ENCODE data around the gene EMC1. TPM values are rescaled to one million over a fixed set of nuclear protein-coding genes. Genes with fewer than 3 reads are reported as not detected.
A peak's percentile ranks its signal among the peaks of the same experiment; 100 is the strongest.
"Not testable (repeated sequence)": the region's sequence is repeated elsewhere in the genome, so short reads cannot be mapped to it uniquely, and the experiment has no call there.

EMC1 gene
- polyA plus RNA-seq (ENCODE audit: insufficient read length in 4 of 4), result 10 to 100 TPM; 46.0 to 50.7 (median 49.1) TPM

DNA sequence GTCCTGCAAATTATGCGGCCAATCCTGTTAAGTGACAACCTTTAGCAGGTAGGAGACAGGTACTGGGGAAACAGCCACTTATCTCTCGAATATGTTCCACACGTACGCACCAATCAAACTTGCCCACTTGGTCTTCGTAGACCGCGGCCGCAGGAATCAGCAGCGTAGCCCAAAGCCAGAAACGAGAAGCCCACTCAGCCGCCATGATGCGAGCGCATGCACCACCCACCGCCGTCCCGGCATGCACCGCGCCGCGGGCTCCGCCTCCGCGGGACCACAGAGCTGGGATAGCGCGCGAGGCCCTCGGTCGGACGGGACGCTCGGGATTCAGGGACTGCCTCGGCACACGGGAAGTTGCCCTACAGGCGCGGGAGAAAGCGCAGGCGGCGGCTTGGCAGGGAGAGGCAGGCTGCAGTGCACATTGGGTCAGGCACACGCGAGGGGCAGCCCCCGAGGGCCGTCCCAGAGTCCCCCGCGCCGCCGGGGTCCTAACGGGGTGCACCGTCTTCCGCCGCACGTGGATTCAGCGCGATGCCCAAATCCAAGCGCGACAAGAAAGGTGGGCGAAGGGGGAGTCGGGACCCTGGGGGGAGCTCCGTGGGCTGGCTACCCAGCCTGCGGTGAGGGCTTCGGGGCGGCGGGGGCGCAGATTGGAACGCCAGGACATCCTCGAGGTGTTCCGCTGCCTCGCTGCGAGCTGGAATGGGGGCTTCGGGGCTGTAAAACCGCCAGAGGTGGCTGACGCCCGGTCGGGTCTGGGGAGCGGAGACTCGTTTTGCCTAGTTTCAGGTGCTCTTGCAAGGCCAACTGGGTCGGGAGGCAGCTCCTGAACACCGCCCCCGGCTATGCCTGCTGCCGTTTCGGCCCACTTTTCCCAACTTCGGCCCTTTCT is at the start of gene EMC1, which contains the start of gene MRTO4:
EMC1 (minus strand) TSS at position 220 of the 892 bp plus-strand sequence; CDS start at position 205, 15 bp downstream.
MRTO4 (plus strand) TSS at position 501 of the 892 bp plus-strand sequence; CDS start at position 532, 31 bp downstream.
- peak; percentile 67 to 85 (median 72) for DNase-seq (ENCODE audit: low read depth in 4 of 4, low spot score in 3 of 4)

DNA sequence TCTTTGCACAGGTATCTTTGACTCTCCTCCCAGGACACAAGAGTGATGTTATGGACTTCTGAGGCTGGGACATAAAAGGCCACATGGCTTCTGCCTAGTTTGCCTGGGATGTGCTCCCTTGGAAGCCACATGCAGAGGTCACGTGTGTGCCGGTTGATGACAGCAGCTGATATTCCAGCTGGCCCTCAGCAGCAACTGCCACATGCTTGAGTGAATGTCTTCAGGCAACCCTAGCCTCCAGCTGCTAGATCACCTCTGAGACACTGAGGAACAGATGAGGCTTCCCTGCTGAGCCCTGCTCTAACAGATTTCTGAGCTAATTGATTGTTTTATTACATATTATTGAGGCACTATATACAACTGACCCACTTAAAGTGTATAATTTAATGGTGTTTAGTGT is 48.9 kb upstream of the EMC1 start:
- no peak for DNase-seq (ENCODE audit: low read depth in 4 of 4, low spot score in 3 of 4)

- DNase-seq (ENCODE audit: low read depth in 4 of 4, low spot score in 3 of 4), result no peak
Measured at GRCh38 chr1:19294638-19295037, 43.3 kb upstream of the EMC1 start.

DNA sequence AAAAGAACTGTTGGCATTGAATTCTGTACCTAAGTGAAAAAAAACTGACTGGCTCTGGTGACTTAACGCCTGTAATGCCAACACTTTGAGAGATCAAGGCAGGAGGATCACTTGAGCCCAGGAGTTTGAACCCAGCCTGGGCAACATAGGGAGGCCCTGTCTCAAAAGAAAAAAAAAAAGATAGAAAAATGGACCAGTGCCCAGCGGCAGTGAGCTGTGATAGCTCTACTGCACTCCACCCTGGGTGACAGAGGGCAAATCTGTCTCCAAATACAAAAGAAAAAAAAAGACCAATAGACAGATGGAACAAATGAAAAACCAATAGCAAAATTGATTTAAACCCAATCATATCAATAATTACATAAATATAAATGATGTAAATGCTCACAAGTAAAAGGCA is 37.9 kb upstream of the EMC1 start:
- DNase-seq (ENCODE audit: low read depth in 4 of 4, low spot score in 3 of 4), result no peak

GRCh38 chr1:19288324-19289241 is 37.3 kb upstream of the EMC1 start, which contains the start of gene AKR7A3:
Gene AKR7A3, minus strand, starts transcription at chr1:19288770. Its CDS starts 61 bp downstream, at chr1:19288709.
- DNase-seq (ENCODE audit: low read depth in 4 of 4, low spot score in 3 of 4), result not testable (repeated sequence)

DNA sequence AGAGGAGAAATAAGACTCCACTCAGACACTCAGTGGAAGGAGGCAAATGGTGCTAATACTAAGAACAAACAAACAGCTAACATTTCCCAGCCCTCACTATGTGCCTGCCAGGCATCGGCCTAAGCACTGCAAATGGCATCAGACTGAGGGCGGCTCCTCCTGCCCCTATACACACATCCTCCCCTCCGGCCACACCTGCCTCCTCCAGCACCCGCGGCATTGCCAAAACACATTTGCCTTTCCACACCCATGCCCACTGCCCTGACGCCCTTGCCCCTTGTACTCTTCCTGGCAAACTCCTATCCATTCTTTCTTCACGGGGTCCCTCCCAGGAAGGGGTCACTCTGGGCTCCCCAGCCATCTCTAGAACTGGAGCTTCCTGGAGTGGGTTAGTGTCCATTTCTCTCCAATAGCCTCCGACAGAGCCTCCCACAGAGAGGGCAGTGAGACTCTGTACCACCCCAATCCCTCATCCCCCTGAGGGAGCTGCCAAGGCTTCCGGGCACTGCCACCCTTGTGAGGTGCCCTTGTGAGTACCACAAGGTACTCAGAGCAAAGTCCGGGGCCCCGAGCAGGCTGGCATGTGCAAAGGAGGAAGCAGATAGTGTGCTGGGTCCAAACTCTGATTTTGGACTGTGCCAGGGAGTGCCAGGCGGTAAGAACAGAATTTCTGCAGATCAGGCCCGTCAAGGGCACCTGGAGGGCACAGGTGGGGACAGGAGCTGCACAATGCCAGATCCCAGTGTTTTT is 36.3 kb upstream of the EMC1 start:
- DNase-seq (ENCODE audit: low read depth in 4 of 4, low spot score in 3 of 4), result no peak

GRCh38 chr1:19285807-19286206 is 34.5 kb upstream of the EMC1 start:
- not testable (repeated sequence) for DNase-seq (ENCODE audit: low read depth in 4 of 4, low spot score in 3 of 4)

- not testable (repeated sequence) for DNase-seq (ENCODE audit: low read depth in 4 of 4, low spot score in 3 of 4)
Measured at GRCh38 chr1:19285366-19285765, 34.0 kb upstream of the EMC1 start.

DNA sequence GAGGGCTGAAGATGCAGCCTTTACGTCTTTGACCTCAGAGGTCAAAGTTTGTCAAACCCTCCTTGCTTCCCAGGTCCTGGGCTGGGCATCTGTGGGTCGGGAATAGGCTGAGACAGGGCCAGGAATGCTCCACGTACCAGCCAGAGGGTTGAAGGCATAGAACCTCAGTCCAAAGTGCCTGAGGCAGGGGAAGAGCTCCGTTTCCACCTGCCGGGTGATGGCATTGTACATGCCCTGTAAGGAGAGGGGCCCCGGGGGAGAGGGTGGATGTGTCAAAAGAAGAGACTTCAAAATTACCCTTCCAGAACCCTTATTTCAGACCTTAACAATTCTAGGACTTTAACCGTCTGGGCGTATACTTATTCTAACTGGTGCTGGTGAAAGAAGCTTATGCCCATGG is 33.6 kb upstream of the EMC1 start:
- DNase-seq (ENCODE audit: low read depth in 4 of 4, low spot score in 3 of 4), result no peak

DNA sequence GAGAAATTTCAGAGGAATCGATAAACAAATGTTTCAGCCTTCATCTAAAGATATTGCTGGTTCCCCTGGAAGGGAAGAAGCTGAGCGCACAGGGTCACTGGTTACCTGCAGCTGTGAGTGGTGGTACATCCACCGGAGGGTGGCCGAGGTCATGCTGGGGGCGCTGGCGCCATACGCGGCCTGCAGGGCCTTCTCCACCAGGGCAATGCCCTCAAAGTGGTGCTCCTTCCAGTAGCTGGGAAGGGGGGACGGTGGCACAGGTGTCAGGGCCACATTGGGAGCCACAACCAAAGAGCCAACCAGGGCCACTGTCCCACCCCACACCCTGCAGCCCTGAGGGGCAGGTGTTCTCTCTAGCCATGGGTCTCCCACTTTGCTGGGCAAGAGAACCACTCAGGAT is 32.6 kb upstream of the EMC1 start:
- DNase-seq (ENCODE audit: low read depth in 4 of 4, low spot score in 3 of 4), result no peak

DNA sequence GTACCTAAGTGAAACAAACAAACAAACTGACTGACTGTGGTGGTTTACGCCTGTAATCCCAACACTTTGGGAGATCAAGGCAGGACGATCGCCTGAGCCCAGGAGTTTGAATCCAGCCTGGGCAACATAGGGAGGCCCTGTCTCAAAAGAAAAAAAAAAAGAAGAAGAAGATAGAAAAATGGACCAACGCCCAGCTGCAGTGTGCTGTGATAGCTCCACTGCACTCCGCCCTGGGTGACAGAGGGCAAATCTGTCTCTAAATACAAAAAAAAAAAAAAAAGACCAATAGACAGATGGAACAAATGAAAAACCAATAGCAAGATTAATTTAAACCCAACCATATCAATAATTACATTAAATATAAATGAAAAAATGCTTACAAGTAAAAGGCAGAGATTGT is 23.3 kb upstream of the EMC1 start:
- DNase-seq (ENCODE audit: low read depth in 4 of 4, low spot score in 3 of 4), result no peak

DNA sequence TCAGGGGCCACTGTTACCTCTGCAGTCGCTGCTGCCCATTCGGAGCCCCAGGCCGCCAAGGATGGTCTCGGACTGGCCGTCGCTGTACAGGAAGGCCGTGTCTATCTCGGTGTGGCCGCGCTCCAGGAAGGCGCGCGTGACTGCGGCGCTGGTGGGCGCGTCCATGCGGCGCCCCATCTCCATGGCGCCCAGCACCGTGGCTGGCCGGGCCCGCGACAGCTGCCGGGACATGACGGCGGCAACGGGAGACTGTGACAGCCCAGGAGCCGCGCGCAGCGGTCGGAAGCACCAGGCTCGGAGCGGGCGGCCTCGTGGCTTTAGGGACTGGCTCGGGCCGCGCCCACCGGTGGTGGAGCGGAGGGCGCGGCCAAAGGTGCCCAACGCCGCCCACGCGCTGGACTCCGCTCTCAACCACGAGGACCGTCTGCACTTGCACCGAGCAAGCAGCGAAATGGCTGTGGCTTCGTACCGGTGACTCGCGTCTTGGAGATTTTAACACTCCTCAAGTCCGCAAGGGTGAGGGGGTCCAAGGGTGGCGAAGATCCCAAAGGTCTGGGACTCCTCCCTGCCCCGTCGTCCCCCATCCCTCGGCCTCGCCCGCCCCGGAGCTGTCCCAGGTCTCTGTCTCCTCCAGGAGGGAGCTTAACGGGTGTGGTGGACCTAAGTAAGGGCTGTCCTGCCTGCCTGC is 22.7 kb upstream of the EMC1 start:
- DNase-seq (ENCODE audit: low read depth in 4 of 4, low spot score in 3 of 4), result not testable (repeated sequence)

GRCh38 chr1:19273106-19273843 is 22.0 kb upstream of the EMC1 start:
- DNase-seq (ENCODE audit: low read depth in 4 of 4, low spot score in 3 of 4), result no peak

DNA sequence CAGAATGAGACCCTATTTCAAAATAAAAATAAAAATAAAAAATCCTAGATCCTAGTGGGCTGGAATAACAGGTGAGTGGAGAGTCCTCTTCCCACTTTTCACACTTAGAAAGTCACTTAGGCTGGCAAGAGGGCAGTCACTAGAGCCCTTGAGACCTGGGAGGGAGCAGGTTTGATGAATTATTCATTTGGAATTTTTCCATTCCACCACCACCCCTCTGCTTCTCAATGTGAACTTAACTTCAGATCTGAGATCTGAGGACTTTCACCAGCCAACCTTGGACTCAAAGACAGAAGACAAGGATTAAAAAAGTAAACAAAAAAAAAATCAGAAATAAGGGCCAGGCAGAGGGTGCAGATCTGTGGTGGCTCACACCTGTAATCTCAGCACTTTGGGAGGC is 20.7 kb upstream of the EMC1 start:
- DNase-seq (ENCODE audit: low read depth in 4 of 4, low spot score in 3 of 4), result no peak

DNA sequence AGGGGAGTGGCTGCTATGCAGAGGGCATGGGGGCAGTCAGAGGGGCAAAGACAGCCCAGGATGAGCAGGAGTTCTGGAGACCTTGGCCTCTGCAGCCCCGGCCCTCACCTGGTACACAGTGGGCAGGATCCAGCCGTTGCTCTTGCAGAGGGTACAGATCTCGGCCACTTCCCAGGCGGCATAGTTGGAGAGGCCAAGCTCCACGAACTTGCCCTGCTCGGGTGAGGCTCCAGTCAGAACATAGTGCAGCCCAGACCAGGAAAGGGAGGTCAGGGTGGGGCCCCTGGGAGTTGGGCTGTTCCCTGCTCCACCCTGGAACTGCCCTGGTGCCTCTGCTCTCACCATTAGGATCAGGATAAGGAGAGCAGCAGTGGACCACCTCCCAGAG is 19.0 kb upstream of the EMC1 start:
- not testable (repeated sequence) for DNase-seq (ENCODE audit: low read depth in 4 of 4, low spot score in 3 of 4)

- DNase-seq (ENCODE audit: low read depth in 4 of 4, low spot score in 3 of 4), result not testable (repeated sequence)
Measured at GRCh38 chr1:19269427-19270342, 18.4 kb upstream of the EMC1 start.

- DNase-seq (ENCODE audit: low read depth in 4 of 4, low spot score in 3 of 4), result no peak
Measured at GRCh38 chr1:19268445-19268844, 17.1 kb upstream of the EMC1 start.

DNA sequence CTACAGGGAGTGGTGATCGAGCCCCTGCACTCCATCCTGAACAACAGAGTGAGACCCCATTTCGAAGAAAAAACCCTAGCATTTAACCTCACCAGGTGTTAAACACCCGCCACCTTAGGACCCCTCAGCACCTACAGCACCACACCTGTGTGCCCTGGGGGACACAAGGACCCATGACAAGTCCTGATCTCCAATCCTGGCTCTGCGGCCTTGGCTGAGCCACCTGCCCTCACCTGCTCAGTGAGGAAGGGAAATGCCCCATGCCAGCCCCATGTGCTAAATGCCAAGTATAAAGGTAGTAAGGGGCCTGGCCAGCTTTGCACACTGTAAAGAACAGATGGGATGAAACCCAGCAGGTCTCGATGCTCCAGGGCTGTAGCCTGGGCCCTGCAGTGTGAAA is 11.4 kb upstream of the EMC1 start:
- DNase-seq (ENCODE audit: low read depth in 4 of 4, low spot score in 3 of 4), result no peak

Measured in right renal pelvis (tissue), 4 donors.